Measurements from ENCODE around the gene CCR6. TPM values are rescaled to one million over a fixed set of nuclear protein-coding genes. Genes with fewer than 3 reads are reported as not detected.

CCR6 gene
- total RNA-seq, 1 donor from 2014 or later: 0.52 TPM

GRCh38 chr6:167139761-167140160, 16.9 kb downstream of the CCR6 start:
- Histone ChIP-seq H3K27me3 (ENCODE audit: control insufficient read depth in 3 of 3, insufficient read depth in 3 of 3, low read length in 3 of 3) (peaks cover 11 to 18% (median 12%) of the 10 kb centered on the region in 3 donors), H3K27ac (ENCODE audit: low read depth, low read length) (no peak overlapping the region), H3K9ac (ENCODE audit: low read depth in 1 of 3, low read length in 3 of 3) (no peak overlapping the region)

GRCh38 chr6:167140589-167141474, 17.9 kb downstream of the CCR6 start:
- H3K4me1 ChIP-seq (ENCODE audit: control insufficient read depth in 3 of 3, insufficient read depth in 3 of 3, low read length in 3 of 3): no peaks in the 10 kb centered on the region
- no peaks in the 10 kb centered on the region for H3K9me3 ChIP-seq (ENCODE audit: control insufficient read depth in 3 of 3, low read length in 3 of 3)
- H3K36me3 ChIP-seq (ENCODE audit: control insufficient read depth in 3 of 3, insufficient read depth in 3 of 3, low read length in 3 of 3): no peaks in the 10 kb centered on the region
- no peak overlapping the region for H3K4me3 ChIP-seq (ENCODE audit: low read length in 3 of 3)
- no peak overlapping the region for H3K27ac ChIP-seq (ENCODE audit: low read depth, low read length)
- H3K27me3 ChIP-seq (ENCODE audit: control insufficient read depth in 3 of 3, insufficient read depth in 3 of 3, low read length in 3 of 3): peaks cover 12 to 22% (median 12%) of the 10 kb centered on the region in 3 donors
- no peak overlapping the region for H3K9ac ChIP-seq (ENCODE audit: low read depth in 1 of 3, low read length in 3 of 3)

More at GRCh38 chr6:167139761-167140160, 16.9 kb downstream of the CCR6 start:
- Histone ChIP-seq H3K4me3 (ENCODE audit: low read length in 3 of 3) (no peak overlapping the region), H3K4me1 (ENCODE audit: control insufficient read depth in 3 of 3, insufficient read depth in 3 of 3, low read length in 3 of 3) (no peaks in the 10 kb centered on the region), H3K36me3 (ENCODE audit: control insufficient read depth in 3 of 3, insufficient read depth in 3 of 3, low read length in 3 of 3) (no peaks in the 10 kb centered on the region), H3K9me3 (ENCODE audit: control insufficient read depth in 3 of 3, low read length in 3 of 3) (no peaks in the 10 kb centered on the region)

GRCh38 chr6:167141667-167142432, 19.0 kb downstream of the CCR6 start:
- Histone ChIP-seq H3K9ac (ENCODE audit: low read depth in 1 of 3, low read length in 3 of 3) (no peak overlapping the region), H3K9me3 (ENCODE audit: control insufficient read depth in 3 of 3, low read length in 3 of 3) (no peaks in the 10 kb centered on the region), H3K4me3 (ENCODE audit: low read length in 3 of 3) (no peak overlapping the region), H3K27me3 (ENCODE audit: control insufficient read depth in 3 of 3, insufficient read depth in 3 of 3, low read length in 3 of 3) (peaks cover 12 to 23% (median 20%) of the 10 kb centered on the region in 3 donors), H3K36me3 (ENCODE audit: control insufficient read depth in 3 of 3, insufficient read depth in 3 of 3, low read length in 3 of 3) (no peaks in the 10 kb centered on the region), H3K27ac (ENCODE audit: low read depth, low read length) (no peak overlapping the region), H3K4me1 (ENCODE audit: control insufficient read depth in 3 of 3, insufficient read depth in 3 of 3, low read length in 3 of 3) (no peaks in the 10 kb centered on the region)

- no peak overlapping the region for H3K9ac ChIP-seq (ENCODE audit: low read depth in 1 of 3, low read length in 3 of 3)
- H3K4me1 ChIP-seq (ENCODE audit: control insufficient read depth in 3 of 3, insufficient read depth in 3 of 3, low read length in 3 of 3): no peaks in the 10 kb centered on the region
- H3K27ac ChIP-seq (ENCODE audit: low read depth, low read length): no peak overlapping the region
- no peak overlapping the region for H3K4me3 ChIP-seq (ENCODE audit: low read length in 3 of 3)
- peaks cover 12 to 28% (median 26%) of the 10 kb centered on the region in 3 donors for H3K27me3 ChIP-seq (ENCODE audit: control insufficient read depth in 3 of 3, insufficient read depth in 3 of 3, low read length in 3 of 3)
- no peaks in the 10 kb centered on the region for H3K36me3 ChIP-seq (ENCODE audit: control insufficient read depth in 3 of 3, insufficient read depth in 3 of 3, low read length in 3 of 3)
- H3K9me3 ChIP-seq (ENCODE audit: control insufficient read depth in 3 of 3, low read length in 3 of 3): no peaks in the 10 kb centered on the region
These were observed 19.5 kb downstream of the CCR6 start for GRCh38 chr6:167142433-167142761.

GRCh38 chr6:167143041-167143440, 20.1 kb downstream of the CCR6 start:
- Histone ChIP-seq H3K27ac (ENCODE audit: low read depth, low read length) (no peak overlapping the region), H3K4me1 (ENCODE audit: control insufficient read depth in 3 of 3, insufficient read depth in 3 of 3, low read length in 3 of 3) (no peaks in the 10 kb centered on the region), H3K9me3 (ENCODE audit: control insufficient read depth in 3 of 3, low read length in 3 of 3) (no peaks in the 10 kb centered on the region), H3K4me3 (ENCODE audit: low read length in 3 of 3) (no peak overlapping the region), H3K9ac (ENCODE audit: low read depth in 1 of 3, low read length in 3 of 3) (no peak overlapping the region), H3K36me3 (ENCODE audit: control insufficient read depth in 3 of 3, insufficient read depth in 3 of 3, low read length in 3 of 3) (no peaks in the 10 kb centered on the region), H3K27me3 (ENCODE audit: control insufficient read depth in 3 of 3, insufficient read depth in 3 of 3, low read length in 3 of 3) (peaks cover 15 to 28% (median 26%) of the 10 kb centered on the region in 3 donors)

- Histone ChIP-seq H3K9me3 (ENCODE audit: control insufficient read depth in 3 of 3, low read length in 3 of 3) (no peaks in the 10 kb centered on the region), H3K27ac (ENCODE audit: low read depth, low read length) (no peak overlapping the region), H3K4me3 (ENCODE audit: low read length in 3 of 3) (no peak overlapping the region), H3K9ac (ENCODE audit: low read depth in 1 of 3, low read length in 3 of 3) (no peak overlapping the region), H3K36me3 (ENCODE audit: control insufficient read depth in 3 of 3, insufficient read depth in 3 of 3, low read length in 3 of 3) (no peaks in the 10 kb centered on the region), H3K4me1 (ENCODE audit: control insufficient read depth in 3 of 3, insufficient read depth in 3 of 3, low read length in 3 of 3) (no peaks in the 10 kb centered on the region), H3K27me3 (ENCODE audit: control insufficient read depth in 3 of 3, insufficient read depth in 3 of 3, low read length in 3 of 3) (peaks cover 15 to 36% (median 31%) of the 10 kb centered on the region in 3 donors)
These were observed 22.6 kb downstream of the CCR6 start for GRCh38 chr6:167145461-167145860.

- Histone ChIP-seq H3K4me3 (ENCODE audit: low read length in 3 of 3) (no peak overlapping the region), H3K27me3 (ENCODE audit: control insufficient read depth in 3 of 3, insufficient read depth in 3 of 3, low read length in 3 of 3) (peaks cover 10 to 32% (median 31%) of the 10 kb centered on the region in 3 donors), H3K36me3 (ENCODE audit: control insufficient read depth in 3 of 3, insufficient read depth in 3 of 3, low read length in 3 of 3) (no peaks in the 10 kb centered on the region), H3K27ac (ENCODE audit: low read depth, low read length) (no peak overlapping the region), H3K4me1 (ENCODE audit: control insufficient read depth in 3 of 3, insufficient read depth in 3 of 3, low read length in 3 of 3) (no peaks in the 10 kb centered on the region), H3K9ac (ENCODE audit: low read depth in 1 of 3, low read length in 3 of 3) (no peak overlapping the region), H3K9me3 (ENCODE audit: control insufficient read depth in 3 of 3, low read length in 3 of 3) (no peaks in the 10 kb centered on the region)
These were observed 23.2 kb downstream of the CCR6 start for GRCh38 chr6:167146135-167146534.

GRCh38 chr6:167146977-167147376, 24.1 kb downstream of the CCR6 start:
- H3K27me3 ChIP-seq (ENCODE audit: control insufficient read depth in 3 of 3, insufficient read depth in 3 of 3, low read length in 3 of 3): peaks cover 7 to 32% (median 27%) of the 10 kb centered on the region in 3 donors
- H3K4me1 ChIP-seq (ENCODE audit: control insufficient read depth in 3 of 3, insufficient read depth in 3 of 3, low read length in 3 of 3): no peaks in the 10 kb centered on the region
- no peaks in the 10 kb centered on the region for H3K36me3 ChIP-seq (ENCODE audit: control insufficient read depth in 3 of 3, insufficient read depth in 3 of 3, low read length in 3 of 3)
- H3K4me3 ChIP-seq (ENCODE audit: low read length in 3 of 3): no peak overlapping the region
- H3K9me3 ChIP-seq (ENCODE audit: control insufficient read depth in 3 of 3, low read length in 3 of 3): no peaks in the 10 kb centered on the region
- no peak overlapping the region for H3K9ac ChIP-seq (ENCODE audit: low read depth in 1 of 3, low read length in 3 of 3)
- no peak overlapping the region for H3K27ac ChIP-seq (ENCODE audit: low read depth, low read length)

GRCh38 chr6:167148021-167148420, 25.1 kb downstream of the CCR6 start:
- no peaks in the 10 kb centered on the region for H3K36me3 ChIP-seq (ENCODE audit: control insufficient read depth in 3 of 3, insufficient read depth in 3 of 3, low read length in 3 of 3)
- no peak overlapping the region for H3K4me3 ChIP-seq (ENCODE audit: low read length in 3 of 3)
- no peak overlapping the region for H3K9ac ChIP-seq (ENCODE audit: low read depth in 1 of 3, low read length in 3 of 3)
- H3K4me1 ChIP-seq (ENCODE audit: control insufficient read depth in 3 of 3, insufficient read depth in 3 of 3, low read length in 3 of 3): no peaks in the 10 kb centered on the region
- peaks cover 12 to 37% (median 32%) of the 10 kb centered on the region in 3 donors for H3K27me3 ChIP-seq (ENCODE audit: control insufficient read depth in 3 of 3, insufficient read depth in 3 of 3, low read length in 3 of 3)
- no peaks in the 10 kb centered on the region for H3K9me3 ChIP-seq (ENCODE audit: control insufficient read depth in 3 of 3, low read length in 3 of 3)
- no peak overlapping the region for H3K27ac ChIP-seq (ENCODE audit: low read depth, low read length)

- no peaks in the 10 kb centered on the region for H3K36me3 ChIP-seq (ENCODE audit: control insufficient read depth in 3 of 3, insufficient read depth in 3 of 3, low read length in 3 of 3)
- no peak overlapping the region for H3K9ac ChIP-seq (ENCODE audit: low read depth in 1 of 3, low read length in 3 of 3)
- peaks cover 0 to 3% (median 0%) of the 10 kb centered on the region in 3 donors for H3K4me1 ChIP-seq (ENCODE audit: control insufficient read depth in 3 of 3, insufficient read depth in 3 of 3, low read length in 3 of 3)
- no peaks in the 10 kb centered on the region for H3K9me3 ChIP-seq (ENCODE audit: control insufficient read depth in 3 of 3, low read length in 3 of 3)
- H3K4me3 ChIP-seq (ENCODE audit: low read length in 3 of 3): no peak overlapping the region
- peaks cover 12 to 38% (median 38%) of the 10 kb centered on the region in 3 donors for H3K27me3 ChIP-seq (ENCODE audit: control insufficient read depth in 3 of 3, insufficient read depth in 3 of 3, low read length in 3 of 3)
- no peak overlapping the region for H3K27ac ChIP-seq (ENCODE audit: low read depth, low read length)
These were observed 26.1 kb downstream of the CCR6 start for GRCh38 chr6:167148997-167149396.

Measured in skeletal muscle tissue (tissue), 4 donors.